BJ (cell line): ENCODE data around the gene POR. TPM values are rescaled to one million over a fixed set of nuclear protein-coding genes. Genes with fewer than 3 reads are reported as not detected.

Experiments
- CTCF ChIA-PET: fragments of 350-600 bp; formaldehyde crosslinking; extraction: SDS; loops from one replicate; lab custom pipeline; 2021; ENCODE audit warnings: antibody characterized with exemption, inconsistent platforms; lab: Yijun Ruan, JAX
- POLR2A ChIA-PET: fragments of 300-600 bp; sonication (Branson Sonifier 250); formaldehyde crosslinking; extraction: SDS; loops from one replicate; lab custom pipeline; 2021; ENCODE audit warnings: antibody characterized with exemption; lab: Charles Lee
- DNase-seq: peaks from one replicate; pipeline ENCODE4 v3.0.0-alpha.2; 2011; ENCODE audit warnings: low read depth
- H3K27me3 ChIP-seq: 2 replicates; pipeline ENCODE4 v1.6.0; 2011; ENCODE audit warnings: low read length; ENCODE audit not compliant: control insufficient read depth, insufficient read depth
- H3K36me3 ChIP-seq: 2 replicates; pipeline ENCODE4 v1.5.1; 2011; ENCODE audit warnings: low read length; ENCODE audit not compliant: control insufficient read depth, insufficient read depth
- H3K4me3 ChIP-seq: 2 replicates; pipeline ENCODE4 v1.5.1; 2011; ENCODE audit warnings: low read depth, mild to moderate bottlenecking, control low read depth, low read length
- polyA plus RNA-seq: library from polyadenylated mRNA; depleted of rRNA; stranded (reverse); fragments of >200 nt; gene quantifications from 2 replicates; pipeline ENCODE4 v1.2.3, GENCODE V29; 2011
- TF ChIP-seq, protein P1 (sequence below): IDR thresholded peaks from 2 replicates; pipeline ENCODE4 v1.5.1; 2011; ENCODE audit warnings: low read depth, mild to moderate bottlenecking, control low read depth, inconsistent platforms, low read length, moderate library complexity; ENCODE audit not compliant: insufficient read depth

POR gene
- polyA plus RNA-seq, 1 experiment, result 63.4 TPM

DNA sequence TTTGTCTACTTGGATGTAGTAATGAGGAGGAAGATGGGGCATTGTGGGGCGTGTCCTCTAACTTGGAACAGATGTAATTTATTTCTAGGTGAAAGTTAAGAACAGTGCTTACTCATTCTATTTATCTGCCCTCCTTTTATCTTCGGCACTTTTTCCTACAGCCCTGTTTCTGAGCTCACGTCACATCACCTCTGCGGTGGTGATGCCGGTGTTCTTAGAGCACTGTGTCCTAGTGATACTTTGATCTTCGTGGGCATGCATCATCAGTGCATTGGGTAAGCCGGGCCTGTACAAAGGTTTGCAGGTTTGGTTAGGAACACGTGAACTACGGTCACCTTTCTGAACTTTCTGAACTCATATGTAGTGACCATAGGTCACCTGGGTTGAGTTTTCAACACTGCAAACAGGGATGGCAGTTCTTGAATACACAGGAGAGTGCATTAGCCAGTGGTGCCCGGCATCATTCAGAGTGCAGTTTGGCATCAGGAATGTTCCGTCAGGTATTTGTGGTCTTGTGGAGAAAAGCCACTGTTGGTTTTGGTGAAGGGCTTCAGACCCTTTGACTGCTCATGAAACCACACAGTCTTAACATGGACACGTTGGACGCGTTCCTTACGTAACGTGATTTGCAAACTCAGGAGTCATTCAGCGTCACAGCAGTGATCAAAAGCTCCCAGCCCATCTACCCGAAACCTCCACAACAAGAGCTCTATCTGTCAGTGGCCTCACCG lies 5.6 kb downstream of the POR start:
- DNase-seq, result no peak
- POLR2A ChIA-PET, result no interaction called here

DNA sequence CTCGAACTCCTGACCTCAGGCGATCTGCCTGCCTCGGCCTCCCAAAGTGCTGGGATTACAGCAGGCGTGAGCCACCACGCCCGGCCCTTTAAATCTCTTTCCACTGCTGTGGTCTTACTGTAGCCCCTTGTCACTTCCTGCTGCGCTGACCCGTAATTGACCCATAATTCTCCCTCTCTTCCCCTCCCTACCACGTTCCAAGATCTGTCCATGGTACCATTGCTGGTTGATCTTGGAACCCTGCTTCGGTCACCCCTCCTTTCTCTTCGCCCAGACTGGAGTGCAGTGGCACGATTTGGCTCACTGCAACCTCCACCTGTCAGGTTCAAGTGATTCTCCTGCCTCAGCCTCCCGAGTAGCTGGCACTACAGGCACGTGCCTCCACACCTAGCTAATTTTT lies 6.5 kb downstream of the POR start:
- no peak for DNase-seq
- ChIA-PET CTCF (no interaction called here), POLR2A (no interaction called here)
- H3K36me3 ChIP-seq, result no peaks in the 10 kb centered on the region
- no peak overlapping the region for H3K4me3 ChIP-seq
- TF ChIP-seq, protein P1, sequence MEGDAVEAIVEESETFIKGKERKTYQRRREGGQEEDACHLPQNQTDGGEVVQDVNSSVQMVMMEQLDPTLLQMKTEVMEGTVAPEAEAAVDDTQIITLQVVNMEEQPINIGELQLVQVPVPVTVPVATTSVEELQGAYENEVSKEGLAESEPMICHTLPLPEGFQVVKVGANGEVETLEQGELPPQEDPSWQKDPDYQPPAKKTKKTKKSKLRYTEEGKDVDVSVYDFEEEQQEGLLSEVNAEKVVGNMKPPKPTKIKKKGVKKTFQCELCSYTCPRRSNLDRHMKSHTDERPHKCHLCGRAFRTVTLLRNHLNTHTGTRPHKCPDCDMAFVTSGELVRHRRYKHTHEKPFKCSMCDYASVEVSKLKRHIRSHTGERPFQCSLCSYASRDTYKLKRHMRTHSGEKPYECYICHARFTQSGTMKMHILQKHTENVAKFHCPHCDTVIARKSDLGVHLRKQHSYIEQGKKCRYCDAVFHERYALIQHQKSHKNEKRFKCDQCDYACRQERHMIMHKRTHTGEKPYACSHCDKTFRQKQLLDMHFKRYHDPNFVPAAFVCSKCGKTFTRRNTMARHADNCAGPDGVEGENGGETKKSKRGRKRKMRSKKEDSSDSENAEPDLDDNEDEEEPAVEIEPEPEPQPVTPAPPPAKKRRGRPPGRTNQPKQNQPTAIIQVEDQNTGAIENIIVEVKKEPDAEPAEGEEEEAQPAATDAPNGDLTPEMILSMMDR, result no peak
- no peaks in the 10 kb centered on the region for H3K27me3 ChIP-seq

More for the DNA sequence above, 5.6 kb downstream of the POR start:
- TF ChIP-seq, protein P1, result no peak
- Histone ChIP-seq H3K36me3 (no peaks in the 10 kb centered on the region), H3K27me3 (no peaks in the 10 kb centered on the region), H3K4me3 (no peak overlapping the region)
- CTCF ChIA-PET, result no interaction called here

DNA sequence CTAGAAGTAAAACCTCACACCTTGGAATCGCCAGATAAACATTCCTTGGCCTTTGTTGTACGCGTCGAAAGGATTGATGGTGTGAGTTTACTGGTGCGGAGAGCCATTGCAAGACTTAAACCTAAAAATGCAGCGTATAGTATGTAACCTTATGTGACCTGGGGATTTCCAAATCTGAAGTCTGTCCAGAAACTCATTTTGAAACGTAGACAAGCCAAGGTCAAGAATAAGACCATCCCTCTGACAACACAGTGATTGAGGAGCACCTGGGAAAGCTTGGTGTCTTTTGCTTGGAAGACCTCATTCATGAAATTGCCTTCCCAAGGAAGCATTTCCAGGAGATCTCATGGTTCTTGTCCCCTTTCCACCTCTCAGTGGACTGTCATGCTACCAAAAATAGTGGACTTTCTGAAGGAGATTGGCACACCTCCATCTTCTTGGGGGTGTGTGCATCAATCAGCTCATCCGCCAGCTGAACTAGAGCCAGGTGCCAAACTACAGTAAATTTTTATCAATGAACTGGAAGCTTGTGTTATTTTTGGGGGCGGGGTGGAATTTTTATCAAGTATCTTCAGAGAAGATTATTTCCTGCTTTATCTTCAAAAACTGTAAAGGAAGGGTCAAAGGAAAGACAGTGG lies 8.1 kb downstream of the POR start:
- DNase-seq, result no peak
- CTCF ChIA-PET, result no interaction called here
- no peaks in the 10 kb centered on the region for H3K36me3 ChIP-seq
- H3K27me3 ChIP-seq, result no peaks in the 10 kb centered on the region
- TF ChIP-seq, protein P1, result no peak
- POLR2A ChIA-PET, result no interaction called here
- H3K4me3 ChIP-seq, result no peak overlapping the region

- DNase-seq, result no peak
- Histone ChIP-seq H3K4me3 (no peak overlapping the region), H3K36me3 (no peaks in the 10 kb centered on the region), H3K27me3 (no peaks in the 10 kb centered on the region)
- TF ChIP-seq, protein P1, result no peak
- POLR2A ChIA-PET, result interaction anchor here (0.6 kb wide), 1 partner anchor 104 kb away, joined by 3 read pairs; no protein-coding TSS in a partner anchor
- CTCF ChIA-PET, result no interaction called here
Measured at GRCh38 chr7:75924256-75924655, 9.3 kb downstream of the POR start.

DNA sequence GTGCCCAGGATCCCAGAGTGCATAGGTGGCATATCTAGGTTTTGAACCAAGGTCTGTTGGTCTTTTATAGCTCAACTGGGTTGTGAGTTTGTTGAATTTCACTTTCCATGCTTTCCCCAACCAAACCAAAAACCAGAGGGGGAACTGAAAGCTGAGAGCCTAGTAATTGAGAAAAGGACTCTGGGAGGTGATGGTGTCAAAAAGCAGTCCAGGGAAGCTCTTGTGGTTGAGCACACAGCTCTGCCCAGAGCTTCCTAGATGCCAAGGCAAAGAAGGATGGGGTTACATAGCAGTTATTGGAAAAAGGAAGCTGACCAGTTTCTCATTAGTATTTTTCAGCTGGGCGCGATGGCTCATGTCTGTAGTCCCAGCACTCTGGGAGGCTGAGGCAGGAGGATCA lies 9.9 kb downstream of the POR start:
- Histone ChIP-seq H3K36me3 (no peaks in the 10 kb centered on the region; the same call in 1 of the 2 replicates), H3K27me3 (no peaks in the 10 kb centered on the region), H3K4me3 (no peak overlapping the region)
- CTCF ChIA-PET, result interaction anchor here (1.8 kb wide), 1 partner anchor 9 kb away, joined by 5 read pairs; the partner anchor contains the start of gene POR
- TF ChIP-seq, protein P1, result no peak
- DNase-seq, result no peak
- POLR2A ChIA-PET, result interaction anchor here (0.6 kb wide), 1 partner anchor 104 kb away, joined by 3 read pairs; no protein-coding TSS in a partner anchor
